ENCODE data around the gene LHX6.

DNA sequence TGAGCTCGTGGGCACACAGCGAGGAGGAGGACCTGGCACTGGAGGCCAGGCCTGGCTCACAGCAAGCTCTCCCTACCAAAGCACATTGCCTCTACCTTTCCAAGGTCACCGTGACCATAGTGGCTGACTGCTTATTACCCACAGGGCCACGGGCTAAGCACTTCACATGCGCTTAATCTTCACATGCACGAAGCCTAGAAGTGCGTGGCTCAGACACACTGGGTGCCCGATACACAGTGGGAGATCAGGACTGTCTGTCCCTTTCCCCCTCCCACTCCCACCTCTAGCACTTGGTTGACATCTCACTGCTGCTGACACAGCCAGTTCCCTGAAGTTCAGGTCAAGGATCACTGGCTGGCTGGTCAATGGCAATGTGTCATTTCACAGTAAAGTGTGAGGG, 23.6 kb downstream of the LHX6 start:
- TF ChIP-seq, protein P1, sequence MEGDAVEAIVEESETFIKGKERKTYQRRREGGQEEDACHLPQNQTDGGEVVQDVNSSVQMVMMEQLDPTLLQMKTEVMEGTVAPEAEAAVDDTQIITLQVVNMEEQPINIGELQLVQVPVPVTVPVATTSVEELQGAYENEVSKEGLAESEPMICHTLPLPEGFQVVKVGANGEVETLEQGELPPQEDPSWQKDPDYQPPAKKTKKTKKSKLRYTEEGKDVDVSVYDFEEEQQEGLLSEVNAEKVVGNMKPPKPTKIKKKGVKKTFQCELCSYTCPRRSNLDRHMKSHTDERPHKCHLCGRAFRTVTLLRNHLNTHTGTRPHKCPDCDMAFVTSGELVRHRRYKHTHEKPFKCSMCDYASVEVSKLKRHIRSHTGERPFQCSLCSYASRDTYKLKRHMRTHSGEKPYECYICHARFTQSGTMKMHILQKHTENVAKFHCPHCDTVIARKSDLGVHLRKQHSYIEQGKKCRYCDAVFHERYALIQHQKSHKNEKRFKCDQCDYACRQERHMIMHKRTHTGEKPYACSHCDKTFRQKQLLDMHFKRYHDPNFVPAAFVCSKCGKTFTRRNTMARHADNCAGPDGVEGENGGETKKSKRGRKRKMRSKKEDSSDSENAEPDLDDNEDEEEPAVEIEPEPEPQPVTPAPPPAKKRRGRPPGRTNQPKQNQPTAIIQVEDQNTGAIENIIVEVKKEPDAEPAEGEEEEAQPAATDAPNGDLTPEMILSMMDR (IDR thresholded peaks at IDR 0.05) = no peak
- no peak for TF ChIP-seq POLR2A (IDR thresholded peaks at IDR 0.05)
